GM19240 (cell line): ENCODE data around the gene ABTB2.
A peak's percentile ranks its signal among the peaks of the same experiment; 100 is the strongest.

Experiments used
- DNase-seq: peaks from one replicate; pipeline ENCODE4 v3.0.0; 2011; ENCODE audit warnings: low spot score; ENCODE audit not compliant: insufficient read length

The ABTB2 gene

GRCh38 chr11:34360046-34360445 lies 2.2 kb upstream of the ABTB2 start:
- DNase-seq, result no peak

GRCh38 chr11:34359548-34359891 lies 1.7 kb upstream of the ABTB2 start:
- no peak for DNase-seq

GRCh38 chr11:34358728-34359547 lies 1.1 kb upstream of the ABTB2 start:
- peak; percentile 33 for DNase-seq

GRCh38 chr11:34358258-34358727 lies 483 bp upstream of the ABTB2 start:
- DNase-seq, result no peak

GRCh38 chr11:34356913-34357700 lies 703 bp downstream of the ABTB2 start:
- DNase-seq, result no peak

GRCh38 chr11:34356576-34356912 lies 1.3 kb downstream of the ABTB2 start:
- DNase-seq, result no peak

GRCh38 chr11:34356130-34356529 lies 1.7 kb downstream of the ABTB2 start:
- no peak for DNase-seq

- no peak for DNase-seq
These were observed 2.1 kb downstream of the ABTB2 start for GRCh38 chr11:34355726-34356125.

- no peak for DNase-seq
These were observed 3.0 kb downstream of the ABTB2 start for GRCh38 chr11:34354782-34355181.

- no peak for DNase-seq
These were observed 3.9 kb downstream of the ABTB2 start for GRCh38 chr11:34353881-34354280.

- no peak for DNase-seq
These were observed 5.9 kb downstream of the ABTB2 start for GRCh38 chr11:34351687-34352469.

GRCh38 chr11:34351051-34351450 lies 6.8 kb downstream of the ABTB2 start:
- DNase-seq, result no peak

GRCh38 chr11:34349882-34350281 lies 7.9 kb downstream of the ABTB2 start:
- no peak for DNase-seq

GRCh38 chr11:34348919-34349318 lies 8.9 kb downstream of the ABTB2 start:
- no peak for DNase-seq

GRCh38 chr11:34348096-34348495 lies 9.7 kb downstream of the ABTB2 start:
- DNase-seq, result no peak

- DNase-seq, result no peak
These were observed 11.3 kb downstream of the ABTB2 start for GRCh38 chr11:34346551-34346950.

- no peak for DNase-seq
These were observed 11.8 kb downstream of the ABTB2 start for GRCh38 chr11:34345991-34346480.

- no peak for DNase-seq
These were observed 12.3 kb downstream of the ABTB2 start for GRCh38 chr11:34345540-34345876.

GRCh38 chr11:34344768-34345539 lies 12.9 kb downstream of the ABTB2 start:
- DNase-seq, result no peak

- DNase-seq, result no peak
These were observed 13.4 kb downstream of the ABTB2 start for GRCh38 chr11:34344410-34344767.

GRCh38 chr11:34343686-34344085 lies 14.1 kb downstream of the ABTB2 start:
- no peak for DNase-seq
